Central memory CD8-positive, alpha-beta T cell (primary cell): ENCODE results near the gene ACP1.

Source experiments
- ATAC-seq: fragments of 150-1000 bp; cut with Tn5 transposase; replicated peaks from 2 replicates; pipeline ENCODE4 v1.10.0; 2022; ENCODE audit warnings: mild to moderate bottlenecking, moderate FRiP score, moderate number of reproducible peaks; ENCODE audit not compliant: poor library complexity, severe bottlenecking; ENCODE audit errors: extremely low read depth
- DNase-seq, 2 donors: peaks; one replicate each; pipeline ENCODE4 v3.0.0; 2021; ENCODE audit warnings: low spot score in 2 of 2
- H3K27ac Mint-ChIP-seq: one replicate; pipeline ENCODE4 v1.8.0; 2022; ENCODE audit warnings: low read depth, mild to moderate bottlenecking, moderate library complexity, mixed read lengths
- H3K27me3 Mint-ChIP-seq: one replicate; pipeline ENCODE4 v1.8.0; 2022; ENCODE audit warnings: mixed read lengths
- H3K36me3 Mint-ChIP-seq: one replicate; pipeline ENCODE4 v1.8.0; 2022; ENCODE audit warnings: mild to moderate bottlenecking, moderate library complexity, mixed read lengths; ENCODE audit not compliant: insufficient read depth
- H3K4me1 Mint-ChIP-seq: one replicate; pipeline ENCODE4 v1.8.0; 2022; ENCODE audit warnings: mixed read lengths
- H3K4me3 Mint-ChIP-seq: one replicate; pipeline ENCODE4 v1.8.0; 2022; ENCODE audit warnings: mild to moderate bottlenecking, moderate library complexity, mixed read lengths
- H3K9me3 Mint-ChIP-seq: one replicate; pipeline ENCODE4 v1.8.0; 2022; ENCODE audit warnings: mixed read lengths

ACP1 gene

DNA sequence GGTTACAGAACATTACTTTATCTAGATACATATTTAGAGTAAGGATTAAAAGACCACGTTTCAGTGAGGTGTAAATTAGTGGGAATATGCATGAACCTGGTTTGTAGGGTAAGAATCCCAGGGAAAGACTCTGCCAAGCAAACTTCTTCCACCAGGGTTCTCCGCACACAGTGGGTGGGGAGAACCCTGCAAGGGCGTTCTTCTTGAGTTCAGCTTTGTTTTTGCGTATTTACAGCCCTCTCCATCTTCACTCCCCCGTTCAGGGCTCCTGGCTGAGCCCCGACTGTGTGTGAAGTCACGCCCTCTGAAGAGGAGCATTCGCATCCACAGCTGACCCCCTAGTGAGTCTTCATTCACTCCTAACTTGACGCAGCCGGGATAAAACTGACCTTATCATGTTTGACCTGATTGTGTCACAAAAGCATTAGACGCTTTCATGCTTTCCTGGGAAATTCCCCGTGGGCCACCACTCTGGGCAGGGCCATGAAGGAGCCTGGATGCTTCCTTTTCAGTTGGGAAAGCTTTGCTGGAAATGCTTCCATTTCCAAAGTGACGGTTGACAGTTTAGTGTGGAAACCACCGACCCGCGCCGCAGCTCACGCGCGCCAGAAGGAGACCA lies 22.1 kb downstream of the ACP1 start:
- H3K9me3 Mint-ChIP-seq: no peaks in the 10 kb centered on the region
- no peak overlapping the region for H3K27ac Mint-ChIP-seq
- no peak overlapping the region for H3K4me3 Mint-ChIP-seq
- peaks cover 11% of the 10 kb centered on the region for H3K36me3 Mint-ChIP-seq
- ATAC-seq (no peak), DNase-seq (no peak)
- peaks cover 25% of the 10 kb centered on the region for H3K27me3 Mint-ChIP-seq
- no peaks in the 10 kb centered on the region for H3K4me1 Mint-ChIP-seq

- Mint-ChIP-seq H3K4me3 (no peak overlapping the region), H3K4me1 (no peaks in the 10 kb centered on the region)
- DNase-seq: no peak
Observed at GRCh38 chr2:287471-287885, 22.7 kb downstream of the ACP1 start.

GRCh38 chr2:287911-288757 lies 23.4 kb downstream of the ACP1 start, which contains the start of gene ALKAL2:
Gene ALKAL2 (minus strand): TSS chr2:288091. CDS start chr2:287835, 256 bp downstream.
- H3K9me3 Mint-ChIP-seq: no peaks in the 10 kb centered on the region
- H3K4me3 Mint-ChIP-seq: no peak within 1 kb of the TSS
- DNase-seq (no peak), ATAC-seq (peak; percentile 42)
- H3K4me1 Mint-ChIP-seq: no peaks in the 10 kb centered on the region
- peaks cover 25% of the 10 kb centered on the region for H3K27me3 Mint-ChIP-seq
- H3K27ac Mint-ChIP-seq: no peak within 1 kb of the TSS
- peaks cover 4% of the 10 kb centered on the region for H3K36me3 Mint-ChIP-seq

More at GRCh38 chr2:287471-287885, 22.7 kb downstream of the ACP1 start:
- peak; percentile 41 for ATAC-seq
- Mint-ChIP-seq H3K9me3 (no peaks in the 10 kb centered on the region), H3K36me3 (peaks cover 7% of the 10 kb centered on the region), H3K27me3 (peaks cover 25% of the 10 kb centered on the region), H3K27ac (no peak overlapping the region)

GRCh38 chr2:288758-289361 lies 24.1 kb downstream of the ACP1 start:
- Mint-ChIP-seq H3K27me3 (peaks cover 25% of the 10 kb centered on the region), H3K27ac (no peak overlapping the region), H3K36me3 (no peaks in the 10 kb centered on the region), H3K9me3 (no peaks in the 10 kb centered on the region), H3K4me3 (no peak overlapping the region), H3K4me1 (no peaks in the 10 kb centered on the region)
- DNase-seq: no peak
- no peak for ATAC-seq

DNA sequence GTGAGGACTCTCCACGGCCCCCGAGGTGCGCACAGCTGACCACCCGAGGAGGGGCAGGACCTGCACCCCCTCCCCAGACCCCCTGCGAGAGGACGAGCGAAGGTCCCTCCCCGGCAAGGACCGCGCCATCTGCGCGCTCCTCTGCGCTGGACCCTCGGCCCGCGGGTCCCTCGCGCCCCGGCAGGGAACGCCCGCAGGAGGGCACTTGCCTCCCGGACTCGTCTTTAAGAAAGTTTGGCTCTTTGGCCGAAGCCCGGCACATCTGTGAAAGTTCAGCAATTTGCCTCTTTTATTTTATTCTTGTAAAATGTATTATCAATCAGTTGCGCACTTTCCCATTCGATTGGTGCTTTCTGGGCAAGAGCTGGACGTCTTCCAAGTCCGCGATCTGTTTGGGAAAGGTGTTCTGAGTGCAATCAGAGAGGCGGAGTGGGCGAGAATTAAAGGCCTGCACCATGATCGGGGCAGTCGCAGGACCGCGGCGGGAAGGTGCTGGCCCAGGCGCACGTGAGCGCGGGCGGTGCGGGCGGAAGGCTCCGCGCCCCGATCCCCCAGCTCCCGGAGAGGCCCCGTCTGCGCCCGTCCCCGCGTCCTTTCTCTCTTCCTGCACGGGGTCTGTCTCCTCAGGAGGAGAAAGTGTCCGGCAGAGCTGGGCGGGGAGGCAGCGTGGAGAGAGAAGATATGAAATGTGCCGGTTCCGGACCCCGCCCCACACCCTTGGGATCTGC lies 24.8 kb downstream of the ACP1 start:
- H3K4me3 Mint-ChIP-seq: peak overlapping the region; percentile 59
- DNase-seq (no peak), ATAC-seq (no peak)
- H3K4me1 Mint-ChIP-seq: no peaks in the 10 kb centered on the region
- no peaks in the 10 kb centered on the region for H3K36me3 Mint-ChIP-seq
- H3K27ac Mint-ChIP-seq: no peak overlapping the region
- no peaks in the 10 kb centered on the region for H3K9me3 Mint-ChIP-seq
- peaks cover 28% of the 10 kb centered on the region for H3K27me3 Mint-ChIP-seq

DNA sequence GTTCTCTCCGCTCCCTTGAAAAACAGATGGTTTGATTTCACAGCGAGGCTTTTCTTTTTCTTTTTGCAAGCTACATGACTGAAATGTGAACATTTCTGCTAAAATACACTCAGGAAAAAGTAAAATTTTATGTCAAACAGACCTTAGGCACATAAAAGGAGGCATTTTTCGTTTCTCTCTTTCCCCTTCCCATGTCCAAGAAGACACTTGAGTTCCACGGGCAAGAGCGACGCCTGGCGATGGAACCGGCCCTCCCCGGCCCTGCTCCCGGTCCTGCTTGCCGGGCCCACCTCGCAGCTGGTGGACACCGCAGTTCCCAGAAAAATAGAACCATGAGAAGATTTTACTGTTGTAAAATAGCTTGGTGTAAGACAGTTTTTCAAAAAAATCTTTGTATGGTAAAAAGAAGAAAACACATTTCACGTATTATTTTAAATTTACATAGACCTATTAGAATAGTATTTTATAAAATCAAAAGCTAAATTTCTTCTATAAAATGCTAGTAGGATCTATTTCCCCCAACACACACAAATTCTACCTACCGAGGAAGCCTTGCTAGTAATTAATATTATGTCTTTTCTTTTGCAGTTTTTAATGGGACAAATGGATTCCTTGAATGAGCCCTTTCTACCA lies 25.5 kb downstream of the ACP1 start:
- no peak overlapping the region for H3K27ac Mint-ChIP-seq
- peaks cover 35% of the 10 kb centered on the region for H3K27me3 Mint-ChIP-seq
- DNase-seq: no peak
- no peak for ATAC-seq
- H3K4me3 Mint-ChIP-seq: peak overlapping the region; percentile 59
- H3K9me3 Mint-ChIP-seq: no peaks in the 10 kb centered on the region
- H3K36me3 Mint-ChIP-seq: no peaks in the 10 kb centered on the region
- no peaks in the 10 kb centered on the region for H3K4me1 Mint-ChIP-seq

DNA sequence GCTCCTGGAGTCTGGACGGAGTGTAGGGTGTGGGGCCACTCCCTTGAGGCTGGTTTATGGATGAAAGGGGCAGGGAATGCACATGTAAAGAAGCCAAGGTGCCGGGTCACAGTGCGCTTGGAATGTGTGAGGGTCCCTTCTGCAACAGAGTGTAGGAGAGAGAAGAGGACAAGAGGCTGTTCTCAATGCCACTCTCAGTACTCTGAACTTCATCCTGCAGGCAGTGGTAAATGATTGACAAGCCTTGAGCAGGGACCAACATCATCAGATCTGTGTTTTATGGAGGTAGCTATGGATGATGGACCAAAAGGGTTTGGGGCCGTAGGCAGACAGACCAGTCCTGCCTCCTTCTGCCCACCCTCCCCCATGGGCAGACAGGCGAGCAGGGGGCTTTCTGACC lies 30.3 kb downstream of the ACP1 start:
- no peaks in the 10 kb centered on the region for H3K9me3 Mint-ChIP-seq
- H3K4me3 Mint-ChIP-seq: no peak overlapping the region
- no peaks in the 10 kb centered on the region for H3K4me1 Mint-ChIP-seq
- no peaks in the 10 kb centered on the region for H3K36me3 Mint-ChIP-seq
- peaks cover 55% of the 10 kb centered on the region for H3K27me3 Mint-ChIP-seq
- DNase-seq (no peak), ATAC-seq (no peak)
- H3K27ac Mint-ChIP-seq: no peak overlapping the region

DNA sequence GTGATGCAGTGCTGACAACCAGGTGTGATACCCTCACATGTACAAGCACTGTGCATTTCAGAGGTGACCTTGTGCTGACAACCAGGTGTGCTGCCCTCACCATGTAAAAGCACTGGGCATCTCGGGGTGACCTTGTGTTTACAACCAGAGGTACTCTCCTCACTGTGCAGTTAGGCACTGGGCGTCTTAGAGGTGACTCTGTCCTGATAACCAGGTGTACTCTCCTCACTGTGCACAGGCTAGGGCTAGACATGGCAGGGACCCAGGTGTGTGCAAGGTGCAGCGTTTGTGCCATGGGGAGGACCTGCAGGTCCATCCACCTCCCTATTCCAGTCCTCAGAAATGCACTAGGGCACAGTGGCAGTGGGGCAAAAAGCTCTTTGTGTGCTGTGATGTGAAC lies 31.6 kb downstream of the ACP1 start:
- Mint-ChIP-seq H3K36me3 (no peaks in the 10 kb centered on the region), H3K27ac (no peak overlapping the region), H3K4me3 (no peak overlapping the region), H3K27me3 (peaks cover 47% of the 10 kb centered on the region), H3K9me3 (no peaks in the 10 kb centered on the region), H3K4me1 (no peaks in the 10 kb centered on the region)
- DNase-seq (no peak), ATAC-seq (no peak)

- H3K27ac Mint-ChIP-seq: no peak overlapping the region
- H3K36me3 Mint-ChIP-seq: no peaks in the 10 kb centered on the region
- DNase-seq: no peak
- H3K9me3 Mint-ChIP-seq: no peaks in the 10 kb centered on the region
- H3K4me3 Mint-ChIP-seq: no peak overlapping the region
- no peaks in the 10 kb centered on the region for H3K27me3 Mint-ChIP-seq
- H3K4me1 Mint-ChIP-seq: no peaks in the 10 kb centered on the region
- no peak for ATAC-seq
Observed at GRCh38 chr2:305366-305765, 40.6 kb downstream of the ACP1 start.

DNA sequence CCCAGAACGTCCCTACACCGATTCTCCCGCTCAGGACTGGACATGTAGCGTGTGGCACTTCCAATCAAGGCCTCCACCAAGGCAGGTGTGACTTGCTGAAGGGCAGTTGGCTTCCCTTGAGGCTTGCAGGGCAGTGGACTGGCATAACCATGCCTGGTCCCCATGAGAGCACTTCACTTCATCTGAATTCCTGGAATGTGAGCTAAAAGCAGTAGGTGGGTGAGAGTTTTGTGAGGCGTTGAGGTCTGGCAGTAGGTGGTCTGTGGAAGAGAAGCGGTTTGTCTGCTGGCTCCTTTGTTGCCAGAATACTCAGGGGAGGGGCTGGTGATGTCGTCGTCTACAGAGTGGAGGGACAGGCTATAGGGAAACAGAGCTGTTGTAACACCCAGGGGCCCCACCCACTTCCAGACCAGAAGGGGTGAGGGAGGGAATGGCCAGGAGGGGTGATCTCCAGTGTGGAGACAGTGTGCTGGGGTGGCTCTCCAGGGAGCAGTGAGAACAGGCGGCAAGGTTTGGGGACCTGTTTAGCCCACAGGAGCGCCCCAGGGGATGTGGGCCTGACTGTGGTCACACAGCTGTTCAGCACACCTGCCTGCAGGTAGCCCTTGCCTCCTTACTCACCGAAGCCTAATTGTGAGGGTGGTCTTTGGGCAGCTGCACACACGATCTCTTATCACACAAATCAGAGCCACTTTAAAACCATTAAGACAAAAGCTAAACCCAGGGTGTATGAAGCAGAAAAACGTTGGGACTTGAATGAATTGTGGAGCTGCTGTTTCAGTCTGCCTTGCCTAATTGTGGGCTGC lies 44.6 kb downstream of the ACP1 start:
- Mint-ChIP-seq H3K27me3 (no peaks in the 10 kb centered on the region), H3K4me3 (no peak overlapping the region), H3K27ac (no peak overlapping the region), H3K36me3 (no peaks in the 10 kb centered on the region), H3K4me1 (no peaks in the 10 kb centered on the region), H3K9me3 (no peaks in the 10 kb centered on the region)
- ATAC-seq (no peak), DNase-seq (no peak)

- ATAC-seq: no peak
- Mint-ChIP-seq H3K9me3 (no peaks in the 10 kb centered on the region), H3K4me3 (no peak overlapping the region), H3K27ac (no peak overlapping the region), H3K4me1 (no peaks in the 10 kb centered on the region), H3K36me3 (no peaks in the 10 kb centered on the region), H3K27me3 (no peaks in the 10 kb centered on the region)
- no peak for DNase-seq
Observed at GRCh38 chr2:309954-310510, 45.3 kb downstream of the ACP1 start.
